HG03097 (cell line): ENCODE measurements around the gene CAPZA2.
"Not testable (repeated sequence)": the region's sequence is repeated elsewhere in the genome, so short reads cannot be mapped to it uniquely, and the experiment has no call there.

Experiments used
- ATAC-seq: cut with Tn5 transposase; IDR thresholded peaks from one replicate; pipeline ENCODE4 v1.9.1; 2021; ENCODE audit not compliant: unreplicated experiment, low FRiP score

CAPZA2 gene

DNA sequence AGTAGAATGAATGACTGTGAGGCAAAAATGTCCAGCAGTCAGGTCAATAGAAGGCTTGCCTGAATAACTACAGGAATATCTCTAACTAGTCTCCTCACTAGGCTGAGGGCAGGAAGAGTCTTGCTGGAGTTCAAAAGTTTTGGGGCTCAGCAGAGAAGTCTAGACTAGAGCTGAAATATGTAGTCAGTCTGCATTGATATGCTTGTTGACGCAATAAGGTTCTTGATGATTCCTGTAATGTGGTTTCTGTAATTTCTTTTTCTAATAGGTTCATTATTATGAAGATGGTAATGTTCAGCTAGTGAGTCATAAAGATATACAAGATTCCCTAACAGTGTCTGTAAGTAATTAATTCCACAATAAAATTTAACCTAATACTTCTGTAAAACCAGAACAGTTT is 49.4 kb downstream of the CAPZA2 start:
- ATAC-seq = no peak

DNA sequence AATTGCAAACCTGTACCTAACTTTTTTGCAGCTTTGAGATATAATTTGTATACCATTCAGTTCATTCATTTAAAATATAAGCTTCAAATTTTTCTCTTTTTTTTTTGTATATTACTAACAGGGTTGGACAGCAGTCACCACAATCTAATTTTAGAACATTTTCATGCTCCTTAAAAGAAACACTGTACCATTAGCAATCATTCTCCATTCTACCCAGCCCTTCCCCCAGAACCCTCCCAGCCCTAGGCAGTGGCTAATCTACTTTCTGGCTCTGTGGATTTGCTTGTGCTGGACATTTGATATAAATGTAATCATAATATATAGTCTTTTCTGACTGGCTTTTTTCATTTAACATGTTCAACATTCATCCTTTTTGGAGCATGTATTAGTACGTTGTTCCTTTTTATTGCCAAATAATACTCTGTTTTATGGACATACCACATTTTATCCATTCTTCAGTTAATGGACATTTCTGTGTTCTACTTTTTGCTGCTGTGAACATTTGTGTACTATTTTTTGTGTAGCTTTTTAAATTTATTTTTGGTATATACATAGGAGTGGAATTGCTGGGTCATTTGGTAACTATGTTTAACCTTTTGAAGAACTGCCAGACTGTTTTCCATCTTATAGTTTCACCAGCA is 50.0 kb downstream of the CAPZA2 start:
- no peak for ATAC-seq

DNA sequence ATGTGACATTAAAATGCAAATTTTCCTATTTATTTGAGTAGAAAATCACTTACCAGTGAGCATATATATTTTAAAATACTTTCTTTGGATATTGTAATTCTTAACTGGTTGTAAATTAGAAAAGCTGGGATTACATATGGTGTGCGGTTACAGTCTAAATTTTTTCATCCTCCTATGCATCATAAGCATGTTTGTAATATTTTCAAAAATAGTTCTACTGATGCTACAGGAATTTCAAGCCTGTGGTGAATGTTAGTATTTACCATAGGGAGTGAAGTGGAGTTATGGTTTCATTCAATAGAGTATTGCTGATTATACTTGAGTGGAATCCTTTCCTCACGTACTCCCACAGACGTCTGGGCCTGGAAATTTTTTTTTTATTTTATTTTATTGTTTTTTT is 56.3 kb downstream of the CAPZA2 start:
- ATAC-seq = no peak

DNA sequence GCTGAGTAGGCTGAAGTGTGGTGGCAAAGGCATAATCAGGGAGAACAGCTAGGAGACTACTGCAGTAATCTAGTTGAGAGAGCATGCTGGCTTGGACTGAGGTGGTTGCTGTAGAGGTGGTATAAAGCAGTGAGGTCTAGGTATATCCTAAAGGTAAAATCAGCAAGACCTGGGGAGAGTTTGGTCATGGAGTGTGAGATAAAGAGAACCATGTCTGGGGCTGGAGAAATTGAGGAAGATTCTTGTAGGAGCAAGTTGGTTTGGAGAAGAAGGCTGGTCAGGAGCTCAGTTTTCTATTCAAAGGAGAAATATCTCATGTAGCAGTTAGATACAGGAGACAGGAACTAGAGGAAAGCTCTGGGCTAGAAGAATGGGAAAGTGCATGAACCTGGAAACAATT is 58.0 kb downstream of the CAPZA2 start:
- no peak for ATAC-seq

DNA sequence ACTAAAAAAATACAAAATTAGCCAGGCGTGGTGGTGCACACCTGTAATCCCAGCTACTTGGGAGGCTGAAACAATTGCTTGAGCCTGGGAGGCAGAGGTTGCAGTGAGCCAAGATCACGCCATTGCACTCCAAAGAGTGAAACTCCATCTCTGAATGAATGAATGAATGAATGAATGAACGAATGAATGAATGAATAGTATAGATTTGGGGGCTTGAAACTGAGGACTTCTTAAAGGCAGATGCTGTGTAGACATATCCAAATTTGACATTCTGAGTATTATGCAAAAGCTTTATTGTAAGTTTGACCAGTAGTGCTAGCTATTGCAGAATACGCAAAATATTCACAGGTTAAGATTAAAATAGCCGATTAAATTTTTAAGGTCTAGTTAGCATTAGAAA is 60.2 kb downstream of the CAPZA2 start:
- no peak for ATAC-seq

- ATAC-seq = no peak
These were observed 62.4 kb downstream of the CAPZA2 start for GRCh38 chr7:116924741-116925140.

- ATAC-seq = no peak
These were observed 66.6 kb downstream of the CAPZA2 start for GRCh38 chr7:116929021-116929420.

GRCh38 chr7:116929914-116930913 is 67.8 kb downstream of the CAPZA2 start:
- no peak for ATAC-seq

DNA sequence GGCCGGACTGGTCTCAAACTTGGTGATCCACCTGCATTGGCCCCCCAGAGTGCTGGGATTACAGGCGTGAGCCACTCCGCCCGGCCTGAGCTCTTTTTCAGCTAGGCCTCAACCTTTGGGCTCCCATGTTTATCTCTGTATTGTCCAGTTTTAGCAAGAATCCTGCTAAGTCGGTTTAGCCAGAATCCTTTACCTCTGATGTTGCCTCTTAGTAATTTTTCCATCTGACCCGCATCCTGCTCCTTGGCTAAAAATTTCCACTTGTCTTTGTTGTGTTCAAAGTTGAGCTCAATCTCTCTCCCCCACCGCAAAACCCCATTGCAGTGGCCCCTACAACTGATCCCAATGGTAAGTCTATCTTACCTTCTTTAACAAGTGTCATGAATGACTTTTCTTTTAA is 70.2 kb downstream of the CAPZA2 start:
- no peak for ATAC-seq

- ATAC-seq = no peak
These were observed 71.1 kb downstream of the CAPZA2 start for GRCh38 chr7:116933465-116933864.

DNA sequence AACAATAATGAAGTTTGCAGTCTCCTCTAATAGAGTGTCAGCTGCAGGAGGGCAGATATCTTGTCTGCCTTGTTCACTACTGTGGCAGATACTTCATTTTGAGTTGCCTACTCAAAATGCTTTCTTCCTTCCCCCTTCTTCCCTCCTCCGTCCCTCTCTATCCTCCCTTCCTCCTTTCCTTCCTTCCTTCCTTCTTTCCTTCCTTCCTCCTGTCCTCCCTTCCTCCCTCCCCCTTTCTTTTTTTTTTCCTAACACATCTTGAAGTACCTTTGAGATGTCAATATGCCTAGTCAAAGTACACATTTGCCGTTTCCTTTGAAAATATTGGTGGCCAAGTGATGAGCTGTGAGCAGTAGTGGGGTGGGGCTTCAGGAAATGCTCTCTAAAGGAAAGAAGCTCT is 72.2 kb downstream of the CAPZA2 start:
- ATAC-seq = no peak

DNA sequence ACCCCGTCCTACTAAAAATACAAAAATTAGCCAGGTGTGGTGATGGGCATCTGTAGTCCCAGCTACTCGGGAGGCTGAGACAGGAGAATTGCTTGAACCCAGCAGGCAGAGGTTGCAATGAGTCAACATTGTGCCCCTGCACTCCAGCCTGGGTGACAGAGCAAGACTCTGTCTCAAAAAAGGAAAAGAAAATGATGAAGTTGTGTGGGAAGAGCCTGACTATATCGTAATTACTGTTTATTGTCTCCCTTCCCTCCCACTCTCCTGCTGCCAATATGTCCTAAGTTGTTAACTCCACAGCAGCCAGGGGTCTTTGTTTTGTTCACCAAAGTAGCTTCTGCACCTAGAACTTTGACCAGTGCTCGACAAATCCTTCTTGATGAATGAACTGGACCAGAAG is 74.5 kb downstream of the CAPZA2 start:
- ATAC-seq = not testable (repeated sequence)

- no peak for ATAC-seq
These were observed 76.3 kb downstream of the CAPZA2 start for GRCh38 chr7:116938678-116939077.

DNA sequence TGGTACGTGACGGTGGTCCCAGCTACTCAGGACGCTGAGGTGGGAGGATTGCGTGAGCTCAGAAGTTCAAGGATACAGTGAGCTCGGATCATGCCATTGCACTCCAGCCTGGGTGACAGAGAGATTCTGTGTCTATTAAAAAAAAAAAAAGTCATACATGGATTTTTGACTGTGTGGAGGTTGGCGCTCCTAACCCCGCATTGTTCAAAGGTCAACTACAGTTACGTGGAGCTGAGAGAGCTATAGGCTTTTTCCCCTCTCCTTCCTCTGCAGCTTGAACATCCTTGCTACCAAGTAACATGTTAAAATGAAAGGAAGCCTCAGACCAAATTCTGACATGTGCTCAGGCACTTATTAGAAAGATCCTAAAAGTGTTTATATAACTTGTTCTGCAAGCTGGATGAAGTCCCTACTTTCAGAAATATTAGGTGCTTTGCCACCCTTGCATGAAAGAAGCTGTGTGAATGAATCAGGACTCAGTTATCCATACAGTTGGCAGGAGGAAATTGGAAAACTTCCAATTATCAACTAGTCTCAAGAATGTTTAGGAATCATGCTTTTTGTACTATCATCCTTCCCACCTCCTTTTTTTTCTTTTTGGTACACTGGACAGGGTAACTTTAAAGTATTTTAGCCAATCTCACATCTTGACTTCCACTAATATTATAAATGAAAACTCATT is 78.4 kb downstream of the CAPZA2 start:
- no peak for ATAC-seq

- ATAC-seq = no peak
These were observed 80.1 kb downstream of the CAPZA2 start for GRCh38 chr7:116942504-116942903.

DNA sequence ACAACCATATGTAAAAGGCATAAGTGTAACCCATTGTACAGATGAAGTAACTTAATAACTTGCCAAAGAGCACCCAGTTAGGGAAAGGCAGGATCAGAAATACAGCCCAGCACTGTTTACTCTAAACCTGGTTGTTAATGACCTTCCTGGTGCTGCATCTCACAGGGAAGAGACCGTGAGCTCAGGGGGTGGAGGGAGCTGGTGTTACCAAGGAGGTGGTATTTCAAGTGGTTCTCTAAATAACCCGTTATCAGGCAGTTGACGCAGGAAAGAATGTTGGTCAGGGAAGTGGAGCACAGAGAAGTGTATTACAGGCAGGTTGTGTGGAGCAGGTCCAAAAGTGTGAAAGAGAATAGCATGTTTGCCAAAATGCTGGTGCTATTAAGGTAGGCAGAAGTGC is 86.5 kb downstream of the CAPZA2 start:
- no peak for ATAC-seq

DNA sequence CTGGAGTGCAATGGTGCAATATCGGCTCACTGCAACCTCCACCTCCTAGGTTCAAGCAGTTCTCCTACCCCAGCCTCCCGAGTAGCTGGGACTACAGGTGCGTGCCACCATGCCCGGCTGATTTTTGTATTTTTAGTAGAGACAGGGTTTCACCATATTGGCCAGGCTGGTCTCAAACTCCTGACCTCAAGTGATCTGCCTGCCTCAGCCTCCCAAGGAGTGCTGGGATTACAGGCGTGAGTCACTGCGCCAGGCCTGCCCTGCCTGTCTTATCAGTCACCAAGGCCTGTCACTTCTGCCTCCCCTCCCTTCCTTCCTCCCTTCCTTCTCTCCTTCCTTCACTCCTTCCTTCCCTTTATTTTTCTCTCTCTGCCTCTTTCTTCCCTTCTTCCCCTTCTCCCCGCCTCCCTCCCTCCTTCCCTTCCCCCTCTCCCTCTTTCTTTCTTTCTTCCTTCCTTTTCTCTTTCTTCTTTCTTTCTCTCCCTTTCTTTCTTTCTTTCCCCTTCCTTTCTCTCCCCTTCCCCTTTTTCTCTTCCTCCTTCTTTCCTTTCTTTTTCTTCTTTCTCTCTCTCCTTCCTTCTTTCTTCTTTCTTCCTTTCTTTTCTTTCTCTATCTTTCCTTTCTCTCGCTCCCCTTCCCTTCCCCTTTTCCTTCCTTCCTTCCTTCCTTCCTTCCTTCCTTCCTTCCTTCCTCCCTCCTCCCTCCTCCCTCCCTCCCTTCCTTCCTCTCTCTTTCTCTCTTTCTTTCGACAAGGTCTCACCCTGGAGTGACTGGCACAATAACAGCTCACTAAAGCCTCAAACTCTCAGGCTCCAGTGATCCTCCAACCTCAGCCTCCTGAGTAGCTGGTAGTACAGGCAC is 87.8 kb downstream of the CAPZA2 start:
- no peak for ATAC-seq

DNA sequence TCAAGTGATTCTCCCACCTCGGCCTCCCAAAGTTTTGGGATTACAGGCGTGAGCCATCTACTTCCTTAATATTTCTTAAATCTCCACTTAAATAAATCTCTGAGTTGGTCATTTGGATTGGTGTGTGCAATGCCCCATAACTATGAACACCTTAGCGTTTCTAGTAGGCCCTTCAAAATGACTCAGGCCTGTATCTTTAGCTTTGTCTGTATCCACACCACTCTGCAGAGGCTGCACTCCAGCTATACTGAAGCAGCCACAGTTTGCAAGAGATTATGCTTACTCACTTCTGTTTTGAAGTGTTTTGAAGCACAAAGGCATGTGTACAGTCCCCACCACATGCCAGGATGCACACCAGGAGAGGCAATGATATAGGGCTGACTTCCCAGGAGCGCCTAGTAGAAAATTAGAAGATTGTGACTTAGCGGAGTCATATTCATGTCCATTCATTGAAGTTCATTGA is 88.5 kb downstream of the CAPZA2 start:
- no peak for ATAC-seq

- ATAC-seq = no peak
These were observed 89.2 kb downstream of the CAPZA2 start for GRCh38 chr7:116951366-116952292.
